GM19328 (cell line): Measurements from ENCODE around the gene RBM23.
"Not testable (repeated sequence)": the region's sequence is repeated elsewhere in the genome, so short reads cannot be mapped to it uniquely, and the experiment has no call there.

Experiments used
- ATAC-seq: cut with Tn5 transposase; IDR thresholded peaks from one replicate; pipeline ENCODE4 v1.9.1; 2021; ENCODE audit warnings: mild to moderate bottlenecking, moderate library complexity; ENCODE audit not compliant: unreplicated experiment

Gene RBM23

GRCh38 chr14:22920697-22921096 lies 1.7 kb upstream of the RBM23 start:
- ATAC-seq: no peak

DNA sequence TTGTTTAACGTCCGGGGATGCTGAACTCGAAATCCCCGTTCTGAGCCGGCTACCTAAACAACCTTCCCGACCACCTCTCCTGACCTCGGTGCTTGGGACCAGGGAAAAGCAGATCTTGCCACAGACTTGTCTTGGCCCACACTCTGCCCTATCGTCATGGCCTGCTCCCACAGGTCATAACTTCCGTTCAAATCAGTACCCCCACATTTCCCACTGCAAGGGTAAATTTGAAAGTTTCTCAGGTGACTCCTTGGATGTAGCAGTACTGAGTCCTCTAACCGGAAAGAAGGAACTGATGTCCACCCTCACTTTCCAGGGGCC lies 612 bp upstream of the RBM23 start:
- ATAC-seq: peak; percentile 5

- no peak for ATAC-seq
Measured at GRCh38 chr14:22915886-22916521, 2.9 kb downstream of the RBM23 start.

DNA sequence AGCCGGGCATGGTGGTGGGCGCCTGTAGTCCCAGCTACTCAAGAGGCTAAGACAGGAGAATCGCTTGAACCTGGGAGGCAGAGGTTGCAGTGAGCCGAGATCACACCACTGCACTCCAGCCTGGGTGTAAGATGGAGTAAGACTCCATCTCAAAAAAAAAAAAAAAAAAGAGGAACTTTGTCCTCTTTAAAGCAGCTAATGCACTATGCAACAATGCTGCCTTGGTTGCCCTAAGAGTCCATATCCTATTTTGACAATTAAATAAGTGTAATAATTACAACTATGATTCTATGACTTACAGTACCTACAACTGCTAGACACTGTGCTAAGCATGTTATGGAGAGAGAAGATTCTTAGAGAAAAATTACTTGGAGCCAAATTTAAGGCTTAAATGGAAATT lies 4.1 kb downstream of the RBM23 start:
- not testable (repeated sequence) for ATAC-seq

GRCh38 chr14:22910916-22911315 lies 8.0 kb downstream of the RBM23 start:
- ATAC-seq: no peak

DNA sequence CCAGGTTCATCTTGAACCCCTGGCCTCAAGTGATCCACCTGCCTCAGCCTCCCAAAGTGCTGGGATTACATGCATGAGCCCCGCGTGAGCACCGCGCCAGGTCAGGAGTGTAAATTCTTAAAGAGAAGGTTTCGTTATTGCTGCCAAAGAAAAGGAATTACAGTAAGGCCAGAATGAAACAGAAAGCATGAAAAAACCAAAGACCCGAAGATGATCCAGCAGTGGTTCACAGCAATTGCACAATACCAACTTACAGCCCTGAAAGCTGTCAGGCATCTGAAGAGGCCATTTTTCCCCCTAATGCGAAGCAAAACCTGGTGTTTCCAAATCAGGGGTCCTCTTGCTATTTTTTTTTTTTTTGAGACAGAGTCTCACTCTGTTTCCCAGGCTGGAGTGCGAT lies 10.3 kb downstream of the RBM23 start:
- ATAC-seq: no peak

DNA sequence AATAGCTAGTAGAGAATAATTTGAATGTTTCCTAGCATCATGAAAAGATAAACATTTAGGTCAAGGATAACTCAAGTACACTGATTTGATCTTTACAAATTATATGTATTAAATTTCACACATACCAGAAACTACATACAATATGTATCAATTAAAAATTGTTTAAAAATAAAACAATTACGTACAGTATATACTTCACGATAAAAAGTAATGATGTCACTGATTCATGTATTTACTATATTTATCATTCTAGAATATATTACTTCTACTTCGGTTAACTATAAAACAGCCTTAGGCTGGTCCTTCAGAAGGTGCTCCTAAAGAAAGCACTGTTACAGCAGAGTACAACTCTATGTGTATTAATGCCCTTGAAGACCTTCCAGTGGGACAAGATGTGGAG lies 11.5 kb downstream of the RBM23 start:
- ATAC-seq: no peak

DNA sequence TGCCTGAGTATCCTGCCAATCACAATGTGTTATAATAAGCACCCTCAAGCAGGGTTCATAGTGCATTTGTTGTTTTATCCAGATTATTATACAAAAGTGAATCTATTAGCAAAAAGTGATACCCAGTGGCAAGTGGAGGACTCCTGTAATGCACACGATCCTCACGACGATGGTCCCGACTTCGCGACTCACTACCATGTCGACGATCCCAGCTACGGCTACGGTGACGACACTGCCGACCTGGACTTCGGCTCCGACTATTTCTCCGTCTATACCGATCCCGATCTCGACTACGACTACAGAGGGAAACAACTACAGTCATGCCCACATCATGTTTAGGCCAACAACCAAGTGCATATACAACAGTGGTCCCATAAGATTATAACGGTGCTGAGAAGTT lies 12.9 kb downstream of the RBM23 start:
- ATAC-seq: no peak

DNA sequence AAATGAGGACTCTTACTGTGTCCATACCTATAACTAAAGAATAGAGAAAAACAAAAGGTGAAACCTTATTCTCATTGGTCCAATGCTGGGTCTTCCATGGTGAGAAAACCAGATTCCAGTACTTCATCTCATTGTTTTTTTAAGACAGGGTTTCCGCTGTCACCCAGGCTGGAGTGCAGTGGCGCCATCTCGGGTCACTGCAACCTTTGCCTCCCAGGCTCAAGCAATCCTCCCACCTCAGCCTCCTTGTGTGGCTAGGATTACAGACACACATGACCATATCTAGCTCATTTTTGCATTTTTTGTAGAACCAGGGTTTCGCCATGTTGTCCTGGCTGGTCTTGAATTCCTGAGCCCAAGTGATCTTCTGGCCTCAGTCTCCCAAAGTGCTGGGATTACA lies 13.3 kb downstream of the RBM23 start:
- ATAC-seq: no peak

- no peak for ATAC-seq
Measured at GRCh38 chr14:22903742-22904087, 15.2 kb downstream of the RBM23 start.

GRCh38 chr14:22901799-22902198 lies 17.1 kb downstream of the RBM23 start:
- ATAC-seq: no peak

DNA sequence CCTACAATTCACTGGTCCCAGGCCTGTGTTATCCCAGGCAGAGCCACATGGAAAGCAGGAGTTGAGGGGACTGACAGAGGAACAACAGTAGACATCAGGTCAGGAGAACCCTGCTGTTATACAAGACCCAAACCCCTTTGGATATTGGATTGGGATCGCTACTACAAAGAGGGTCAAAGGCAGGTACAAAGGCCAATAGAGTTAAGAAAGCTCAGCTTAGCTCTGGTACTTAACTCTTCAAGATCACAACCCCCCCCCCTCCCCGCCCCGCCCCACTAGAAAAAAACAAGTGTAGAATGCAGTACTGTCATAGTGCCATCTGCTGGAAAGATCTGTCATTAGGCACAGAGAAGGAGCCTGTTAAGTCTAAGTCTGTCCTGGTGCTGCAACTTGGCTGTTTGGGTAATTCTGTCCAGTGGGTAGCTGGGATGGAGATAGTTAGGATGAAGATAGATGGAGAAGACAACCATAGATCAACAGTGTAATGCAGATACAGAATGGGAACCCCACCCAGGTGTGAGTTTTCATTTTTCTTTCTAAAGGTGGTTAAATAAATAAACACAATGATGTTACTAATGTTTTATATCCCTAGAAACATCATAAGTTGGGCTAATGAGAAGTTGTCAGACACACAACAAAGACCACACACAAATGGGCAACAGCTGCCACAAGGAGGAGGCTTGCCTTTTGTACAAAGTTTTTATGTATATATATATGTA lies 18.7 kb downstream of the RBM23 start:
- no peak for ATAC-seq

DNA sequence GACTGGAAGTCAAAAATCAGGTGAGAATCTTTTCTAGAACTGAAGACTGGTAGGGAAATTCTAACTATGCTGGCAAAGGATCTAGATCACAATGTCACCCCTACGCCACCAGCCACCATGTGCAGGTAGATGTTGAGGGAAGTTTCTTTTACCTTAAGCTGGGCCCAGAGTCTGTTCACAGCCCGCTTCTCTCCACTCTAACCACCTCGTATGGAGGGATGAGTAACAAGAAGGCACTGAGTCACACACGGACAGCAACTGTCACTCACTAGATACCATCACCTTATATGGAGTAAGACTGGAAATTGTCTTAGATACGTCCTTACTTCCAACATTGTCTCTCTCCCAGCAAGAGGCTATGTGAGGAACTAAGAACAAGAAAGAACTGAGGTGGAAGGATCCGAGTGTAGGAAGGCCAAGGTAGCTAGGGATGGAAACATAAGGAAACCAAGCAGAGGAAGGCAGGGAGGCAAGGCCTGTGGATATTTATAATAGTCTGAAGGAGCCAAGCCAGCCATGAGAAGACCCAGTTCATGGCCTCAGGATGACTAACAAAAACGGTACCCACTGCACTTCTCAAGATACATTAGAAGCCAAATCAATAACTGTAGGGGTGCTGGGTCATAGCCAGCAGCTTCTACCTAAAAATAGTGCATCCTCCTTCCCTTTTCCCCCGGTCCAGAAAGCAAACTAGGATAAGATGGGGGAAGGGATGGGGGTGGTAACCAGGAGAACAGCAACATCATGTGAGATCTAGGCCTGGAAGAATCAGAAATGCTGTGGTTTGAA lies 20.5 kb downstream of the RBM23 start:
- ATAC-seq: no peak

DNA sequence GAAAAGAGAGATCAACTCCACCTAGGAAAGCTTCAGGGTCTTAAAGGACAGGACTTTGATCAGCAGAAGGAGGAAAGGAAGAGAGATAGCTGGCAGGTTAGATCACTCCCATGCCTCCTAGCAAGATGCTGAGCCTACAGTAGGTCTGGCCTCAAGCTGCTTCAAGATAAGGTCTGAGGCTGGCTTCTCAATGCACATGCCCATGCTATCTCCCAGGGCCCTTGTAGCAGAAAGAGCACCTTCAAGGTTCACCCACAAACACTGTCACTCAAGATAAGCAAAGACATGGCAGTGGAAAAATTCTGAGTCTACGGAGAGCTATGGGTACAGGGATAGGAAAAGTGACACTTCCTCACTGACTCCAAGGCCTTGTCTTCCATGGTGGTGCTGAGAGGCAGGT lies 21.6 kb downstream of the RBM23 start:
- ATAC-seq: no peak

DNA sequence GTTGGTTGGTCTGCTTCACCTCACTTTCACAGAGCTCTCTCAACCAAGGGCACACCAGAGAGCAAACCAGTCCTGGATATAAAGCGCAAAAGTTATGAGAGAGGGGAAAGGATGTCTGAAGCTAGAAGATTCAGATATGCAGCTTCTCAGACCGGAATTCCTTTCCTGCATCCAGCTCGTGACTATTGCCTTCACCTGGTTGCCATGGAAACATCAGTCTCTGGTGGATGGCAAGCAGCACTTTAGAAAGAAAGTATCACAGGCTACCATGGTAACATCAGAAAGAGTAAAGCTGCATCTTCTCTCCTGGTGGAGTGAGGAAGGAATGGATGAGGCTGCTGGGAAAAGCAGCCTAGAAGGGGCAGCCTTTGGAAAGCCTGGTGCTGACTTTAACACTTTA lies 22.2 kb downstream of the RBM23 start:
- ATAC-seq: no peak

DNA sequence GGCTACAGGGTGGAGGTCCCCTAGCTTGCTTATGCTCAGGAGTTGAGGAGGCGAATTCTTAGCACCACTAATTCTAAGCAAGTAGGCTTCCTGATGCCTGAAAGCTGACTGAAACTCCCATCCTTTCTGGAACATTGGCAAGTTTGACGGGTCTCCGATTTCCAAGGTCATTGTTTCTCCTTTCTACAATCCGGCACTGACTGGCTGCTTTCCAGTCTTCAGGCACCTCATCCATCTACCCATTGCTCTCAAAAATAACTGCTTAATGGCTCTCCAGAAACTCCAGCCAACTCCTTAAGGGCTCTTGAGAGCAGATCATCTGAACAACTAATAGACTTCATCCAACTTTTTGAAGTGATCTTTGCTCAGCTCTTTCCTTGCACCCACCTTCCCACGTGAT lies 22.6 kb downstream of the RBM23 start:
- no peak for ATAC-seq

DNA sequence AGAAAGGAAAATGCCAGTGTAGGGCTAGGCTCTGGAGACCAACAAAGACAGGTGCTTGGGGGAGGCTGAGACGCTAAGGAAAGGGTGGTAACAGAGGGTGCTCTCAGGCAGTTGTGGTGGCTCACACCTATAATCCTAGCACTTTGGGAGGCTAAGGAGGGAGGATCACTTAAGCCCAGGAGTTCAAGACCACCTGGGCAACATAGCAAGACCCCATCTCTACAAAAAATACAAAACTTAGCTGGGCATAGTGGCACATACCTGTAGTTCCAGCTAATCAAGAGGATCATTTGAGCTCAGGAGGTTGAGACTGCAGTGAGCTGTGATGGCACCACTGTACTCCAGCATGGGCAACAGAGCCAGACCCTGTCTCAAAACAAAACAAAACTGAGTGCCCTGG lies 23.5 kb downstream of the RBM23 start:
- no peak for ATAC-seq

- ATAC-seq: no peak
Measured at GRCh38 chr14:22893706-22894105, 25.2 kb downstream of the RBM23 start.

GRCh38 chr14:22892488-22892887 lies 26.5 kb downstream of the RBM23 start:
- no peak for ATAC-seq

DNA sequence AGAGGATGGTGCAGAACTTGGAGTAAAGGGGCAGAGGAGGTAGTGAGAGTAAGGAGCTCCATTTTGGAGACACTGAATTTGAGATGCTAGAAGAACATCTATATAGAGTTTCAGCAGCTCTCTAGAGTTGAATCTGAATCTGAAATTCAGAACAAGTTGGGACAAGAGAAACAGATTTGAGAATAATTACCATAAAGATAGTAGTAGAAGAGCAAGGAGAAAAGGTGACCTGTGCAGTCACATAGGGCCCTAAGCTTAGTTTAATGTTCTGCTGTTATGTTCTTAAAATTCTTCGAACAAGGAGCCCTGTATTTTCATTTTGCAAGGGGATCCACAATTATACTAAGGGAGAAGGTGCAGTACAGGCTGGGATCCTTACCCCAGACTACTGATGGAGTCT lies 28.5 kb downstream of the RBM23 start:
- ATAC-seq: no peak

DNA sequence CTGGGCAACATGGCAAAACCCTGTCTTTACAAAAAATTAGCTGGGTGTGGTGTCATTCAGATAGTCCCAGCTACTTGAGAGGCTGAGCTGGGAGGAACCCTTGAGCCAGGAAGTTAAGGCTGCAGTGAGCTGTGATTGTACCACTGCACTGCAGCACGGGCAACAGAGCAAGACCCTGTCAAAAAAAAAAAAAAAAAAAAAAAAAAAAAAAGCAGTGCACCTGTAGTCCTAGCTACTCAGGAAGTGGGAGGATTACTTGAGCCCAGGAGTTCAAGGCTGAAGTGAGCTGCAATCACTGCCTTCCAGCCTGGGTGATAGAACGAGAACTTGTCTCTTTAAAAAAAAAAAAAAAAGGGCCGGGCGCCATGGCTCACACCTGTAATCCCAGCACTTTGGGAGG lies 30.3 kb downstream of the RBM23 start:
- no peak for ATAC-seq

DNA sequence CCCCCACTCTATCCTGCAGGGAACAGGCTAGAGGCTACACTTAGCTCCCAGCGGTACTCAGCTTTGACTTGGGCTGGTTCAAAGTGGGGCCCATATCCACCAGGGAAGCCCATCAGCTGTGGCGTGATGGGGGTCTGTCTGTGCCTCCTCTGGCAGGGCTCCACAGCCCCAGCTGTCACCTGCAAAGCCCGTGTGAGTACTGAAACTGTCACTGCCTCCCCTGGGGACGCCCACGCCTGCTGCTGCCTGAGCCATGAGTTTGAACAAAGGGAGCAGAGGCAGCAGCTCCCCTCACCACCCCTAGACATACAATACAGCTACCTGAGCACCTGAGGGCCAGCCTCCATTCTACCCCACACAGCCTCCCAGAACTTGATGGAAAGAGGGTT lies 31.0 kb downstream of the RBM23 start:
- ATAC-seq: peak; percentile 42
